Transverse colon (tissue), 4 donors: ENCODE data around the gene TMEM200C.

ENCODE experiments used
- EP300 ChIP-seq: sonication (generic); formaldehyde crosslinking; IDR thresholded peaks from one replicate; pipeline ENCODE4 v1.6.1; 2017; ENCODE audit warnings: antibody characterized with exemption, low read depth
- POLR2A ChIP-seq: fragments of 450-650 bp; IDR thresholded peaks from one replicate; pipeline ENCODE4 v1.6.1; 2016; ENCODE audit warnings: antibody characterized with exemption, mild to moderate bottlenecking, moderate library complexity
- POLR2AphosphoS5 ChIP-seq, 3 donors: sonication (generic); formaldehyde crosslinking; IDR thresholded peaks; one replicate each; pipeline ENCODE4 v1.6.1; 2016; ENCODE audit warnings: antibody characterized with exemption in 3 of 3
- TF ChIP-seq, protein P1 (sequence below), 5 experiments: fragments of 200-600 bp in 3 of 5; fragments of 450-650 bp in 2 of 5; sonication (generic) in 3 of 5; IDR thresholded peaks; 1 replicate in 2 of 5; 2 replicates in 3 of 5; pipeline ENCODE4 v1.5.1; 2016 to 2017; ENCODE audit warnings: antibody characterized with exemption in 5 of 5, inconsistent platforms in 3 of 5, mild to moderate bottlenecking in 2 of 5, moderate library complexity in 1 of 5

DNA sequence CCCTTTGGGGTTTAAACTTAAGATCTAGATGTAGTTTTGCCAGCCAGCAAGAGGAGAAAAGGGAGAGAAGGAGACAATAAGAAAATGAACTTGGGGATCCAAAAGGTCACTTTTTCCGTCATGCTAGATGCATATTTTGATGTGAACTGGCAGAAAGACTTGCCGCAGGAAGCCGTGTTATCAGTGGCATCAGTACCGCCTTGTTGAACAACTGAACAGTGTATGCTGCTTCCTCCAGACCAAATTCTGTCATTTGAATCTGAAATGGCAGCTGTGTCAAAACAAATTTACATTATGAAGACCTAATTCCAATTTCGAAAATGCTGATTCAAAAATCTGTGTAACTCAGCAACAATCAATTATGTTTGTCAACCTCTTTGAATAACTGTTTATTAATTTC lies 42.1 kb downstream of the TMEM200C start:
- TF ChIP-seq, protein P1, sequence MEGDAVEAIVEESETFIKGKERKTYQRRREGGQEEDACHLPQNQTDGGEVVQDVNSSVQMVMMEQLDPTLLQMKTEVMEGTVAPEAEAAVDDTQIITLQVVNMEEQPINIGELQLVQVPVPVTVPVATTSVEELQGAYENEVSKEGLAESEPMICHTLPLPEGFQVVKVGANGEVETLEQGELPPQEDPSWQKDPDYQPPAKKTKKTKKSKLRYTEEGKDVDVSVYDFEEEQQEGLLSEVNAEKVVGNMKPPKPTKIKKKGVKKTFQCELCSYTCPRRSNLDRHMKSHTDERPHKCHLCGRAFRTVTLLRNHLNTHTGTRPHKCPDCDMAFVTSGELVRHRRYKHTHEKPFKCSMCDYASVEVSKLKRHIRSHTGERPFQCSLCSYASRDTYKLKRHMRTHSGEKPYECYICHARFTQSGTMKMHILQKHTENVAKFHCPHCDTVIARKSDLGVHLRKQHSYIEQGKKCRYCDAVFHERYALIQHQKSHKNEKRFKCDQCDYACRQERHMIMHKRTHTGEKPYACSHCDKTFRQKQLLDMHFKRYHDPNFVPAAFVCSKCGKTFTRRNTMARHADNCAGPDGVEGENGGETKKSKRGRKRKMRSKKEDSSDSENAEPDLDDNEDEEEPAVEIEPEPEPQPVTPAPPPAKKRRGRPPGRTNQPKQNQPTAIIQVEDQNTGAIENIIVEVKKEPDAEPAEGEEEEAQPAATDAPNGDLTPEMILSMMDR (IDR thresholded peaks at IDR 0.05), result no peak
- TF ChIP-seq POLR2A, result no peak
- TF ChIP-seq POLR2AphosphoS5 (IDR thresholded peaks at IDR 0.05), result no peak
- no peak for TF ChIP-seq EP300
